GM12892 (cell line): ENCODE measurements around the gene FBXL20.

ENCODE experiments used
- POLR2A ChIP-seq: IDR thresholded peaks from 2 replicates; pipeline ENCODE4 v1.6.1; 2011; ENCODE audit warnings: low read depth, low read length, control low read depth
- POLR2AphosphoS5 ChIP-seq: IDR thresholded peaks from 2 replicates; pipeline ENCODE4 v1.6.1; 2011; ENCODE audit warnings: low read depth, low read length, control low read depth

DNA sequence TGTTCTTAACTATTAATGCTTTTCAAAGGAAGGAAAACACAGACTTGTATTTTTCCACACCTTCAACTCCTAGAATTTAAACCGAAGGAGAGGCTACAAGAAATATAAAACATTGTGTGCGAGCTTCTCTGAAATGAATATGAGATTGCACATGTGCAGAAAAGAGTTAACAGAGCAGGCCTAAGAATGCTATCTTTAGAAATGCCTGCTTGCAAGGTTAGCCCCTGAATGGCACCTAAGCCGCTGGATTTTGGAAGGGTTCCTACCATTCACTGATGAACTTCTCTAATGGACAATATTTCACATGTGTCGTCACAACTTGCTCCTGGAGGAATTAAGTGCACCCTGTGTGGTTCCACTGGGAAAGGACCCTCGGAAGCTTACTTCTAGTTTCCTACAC is 69.3 kb downstream of the FBXL20 start:
- TF ChIP-seq POLR2AphosphoS5 (no peak), POLR2A (no peak)
